K562 (cell line): ENCODE measurements around the gene PPP1R3E. TPM values are rescaled to one million over a fixed set of nuclear protein-coding genes. Genes with fewer than 3 reads are reported as not detected.
A peak's percentile ranks its signal among the peaks of the same experiment; 100 is the strongest.

ENCODE experiments used
- DACH1 ChIP-seq: fragments of 450-650 bp; IDR thresholded peaks from 2 replicates; pipeline ENCODE4 v1.6.1; 2018; ENCODE audit not compliant: partially characterized antibody
- MXI1 ChIP-seq: IDR thresholded peaks from 2 replicates; pipeline ENCODE4 v1.6.1; 2011; ENCODE audit warnings: low read depth, mild to moderate bottlenecking, improper control_type of control experiment, low read length
- NFIC ChIP-seq: fragments of 450-650 bp; IDR thresholded peaks from 2 replicates; pipeline ENCODE4 v1.6.1; 2017; ENCODE audit warnings: mild to moderate bottlenecking, inconsistent platforms
- NR2C1 ChIP-seq, 2 experiments: fragments of 450-650 bp; IDR thresholded peaks; 2 replicates each; pipeline ENCODE4 v1.6.1; 2017; ENCODE audit warnings: mild to moderate bottlenecking in 2 of 2, antibody characterized with exemption in 1 of 2, inconsistent platforms in 1 of 2, missing compliant biosample characterization in 1 of 2, missing genetic modification characterization in 1 of 2
- OTX1 ChIP-seq: fragments of 450-650 bp; formaldehyde crosslinking; IDR thresholded peaks from 2 replicates; pipeline ENCODE4 v1.4.0; 2022; ENCODE audit warnings: mild to moderate bottlenecking
- RCOR1 ChIP-seq, 2 experiments: IDR thresholded peaks; 2 replicates each; pipeline ENCODE4 v1.6.1; 2012; ENCODE audit warnings: low read depth in 2 of 2, low read length in 2 of 2, borderline replicate concordance in 1 of 2, improper control_type of control experiment in 1 of 2
- STAT5A ChIP-seq: IDR thresholded peaks from 2 replicates; pipeline ENCODE4 v1.6.1; 2012; ENCODE audit warnings: low read length, inconsistent platforms, borderline replicate concordance
- YBX1 ChIP-seq: fragments of 450-650 bp; IDR thresholded peaks from 2 replicates; pipeline ENCODE4 v1.7.1; 2016; ENCODE audit warnings: mild to moderate bottlenecking
- ZNF133 ChIP-seq: fragments of 250-450 bp; sonication (Bioruptor Pico); IDR thresholded peaks from 2 replicates; pipeline ENCODE4 v1.4.0; 2020; ENCODE audit warnings: mild to moderate bottlenecking
- ZNF507 ChIP-seq: conservative IDR thresholded peaks from 2 replicates; pipeline ENCODE4 v1.6.1; 2017; ENCODE audit warnings: missing genetic modification characterization, missing compliant biosample characterization
- ZNF644 ChIP-seq: fragments of 200-800 bp; sonication (Bioruptor generic); IDR thresholded peaks from 2 replicates; pipeline ENCODE4 v1.6.1; 2016; ENCODE audit warnings: low read depth, missing genetic modification characterization, missing compliant biosample characterization
- polyA plus RNA-seq, 8 experiments: library from polyadenylated mRNA; depleted of rRNA in 4 of 8; stranded (reverse) in 5 of 8; unstranded in 3 of 8; fragments of >200 nt; fragmentation: Nextera tagmentation in 2 of 8; fragmentation: Illumina TruSeq in 1 of 8; extraction: Ambion mirVana in 2 of 8; extraction: Trizol in 1 of 8; gene quantifications; 2 replicates each; pipeline versions ENCODE4 v1.2.1 to v1.2.3, GENCODE V29; 2011 to 2014; ENCODE audit warnings: inconsistent platforms in 1 of 8, missing spikeins in 1 of 8
- total RNA-seq, 7 experiments: library from RNA; depleted of rRNA in 6 of 7; stranded (reverse); fragments of >200 nt in 6 of 7; fragmentation: Illumina TruSeq in 2 of 7; extraction: Trizol in 2 of 7; gene quantifications; 2 replicates each; pipeline versions ENCODE4 v1.2.1 to v1.2.3, GENCODE V29; 2011 to 2021; ENCODE audit warnings: low replicate concordance in 1 of 7
- TF ChIP-seq, protein P1 (sequence below): fragments of 150-350 bp; conservative IDR thresholded peaks from 2 replicates; pipeline ENCODE4 v1.6.1; 2014; ENCODE audit warnings: low read length
- TF ChIP-seq, protein P2 (sequence below): sonication (generic); formaldehyde crosslinking; IDR thresholded peaks from 2 replicates; pipeline ENCODE4 v1.8.0; 2023; ENCODE audit warnings: missing genetic modification reagents, mild to moderate bottlenecking, borderline replicate concordance
- TF ChIP-seq, protein P3 (sequence below): fragments of 450-650 bp; formaldehyde crosslinking; conservative IDR thresholded peaks from 2 replicates; pipeline ENCODE4 v1.4.0; 2022; ENCODE audit warnings: mild to moderate bottlenecking, missing genetic modification characterization
- TF ChIP-seq, protein P4 (sequence below): fragments of 250-450 bp; sonication (Bioruptor Pico); IDR thresholded peaks from 2 replicates; pipeline ENCODE4 v1.5.0; 2021; ENCODE audit warnings: mild to moderate bottlenecking, borderline replicate concordance

The PPP1R3E gene
- total and polyA plus RNA-seq, 9 of the 15 experiments (the other 6 are each of a cell fraction or from before 2014, with no cell fraction given) = 3.2 to 18.4 (median 7.6) TPM

DNA sequence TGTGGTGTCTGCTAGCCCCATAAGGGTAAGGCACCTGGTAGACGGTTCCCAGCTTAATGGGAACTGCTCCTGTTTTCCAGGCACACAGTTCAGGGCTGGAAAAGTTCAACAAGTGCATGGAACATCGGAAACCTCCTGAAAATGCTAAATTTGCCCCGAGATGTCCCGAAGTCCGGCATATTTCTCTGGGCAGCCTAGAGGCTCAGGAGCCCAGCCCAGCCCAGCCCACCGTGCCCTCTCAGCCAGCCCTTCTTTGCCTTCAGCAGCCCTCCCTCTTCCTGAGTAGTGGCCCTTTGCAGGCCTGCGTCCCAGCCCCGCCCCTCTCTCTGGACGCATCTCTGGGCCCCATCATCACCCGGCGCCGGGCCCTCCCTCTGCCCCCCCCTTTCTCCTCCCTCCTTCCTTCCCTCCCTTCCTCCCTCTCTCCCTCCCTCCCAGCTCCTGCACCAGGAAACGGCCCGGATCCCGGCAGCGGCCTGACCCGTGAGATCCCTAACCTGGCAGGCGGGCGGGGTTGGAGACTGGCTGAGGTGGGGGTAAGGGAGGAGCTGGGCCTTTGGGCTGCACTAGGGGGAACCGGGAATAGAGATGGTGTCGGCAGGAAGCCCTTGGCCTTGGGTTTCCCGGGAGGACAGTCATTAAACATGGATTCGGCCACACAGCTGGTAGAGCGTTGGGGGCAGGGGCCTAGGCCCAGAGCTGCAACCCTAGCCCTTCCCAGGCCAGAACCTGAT lies 3.9 kb upstream of the PPP1R3E start, which contains the start of gene BCL2L2 (continued):
- TF ChIP-seq, protein P1, sequence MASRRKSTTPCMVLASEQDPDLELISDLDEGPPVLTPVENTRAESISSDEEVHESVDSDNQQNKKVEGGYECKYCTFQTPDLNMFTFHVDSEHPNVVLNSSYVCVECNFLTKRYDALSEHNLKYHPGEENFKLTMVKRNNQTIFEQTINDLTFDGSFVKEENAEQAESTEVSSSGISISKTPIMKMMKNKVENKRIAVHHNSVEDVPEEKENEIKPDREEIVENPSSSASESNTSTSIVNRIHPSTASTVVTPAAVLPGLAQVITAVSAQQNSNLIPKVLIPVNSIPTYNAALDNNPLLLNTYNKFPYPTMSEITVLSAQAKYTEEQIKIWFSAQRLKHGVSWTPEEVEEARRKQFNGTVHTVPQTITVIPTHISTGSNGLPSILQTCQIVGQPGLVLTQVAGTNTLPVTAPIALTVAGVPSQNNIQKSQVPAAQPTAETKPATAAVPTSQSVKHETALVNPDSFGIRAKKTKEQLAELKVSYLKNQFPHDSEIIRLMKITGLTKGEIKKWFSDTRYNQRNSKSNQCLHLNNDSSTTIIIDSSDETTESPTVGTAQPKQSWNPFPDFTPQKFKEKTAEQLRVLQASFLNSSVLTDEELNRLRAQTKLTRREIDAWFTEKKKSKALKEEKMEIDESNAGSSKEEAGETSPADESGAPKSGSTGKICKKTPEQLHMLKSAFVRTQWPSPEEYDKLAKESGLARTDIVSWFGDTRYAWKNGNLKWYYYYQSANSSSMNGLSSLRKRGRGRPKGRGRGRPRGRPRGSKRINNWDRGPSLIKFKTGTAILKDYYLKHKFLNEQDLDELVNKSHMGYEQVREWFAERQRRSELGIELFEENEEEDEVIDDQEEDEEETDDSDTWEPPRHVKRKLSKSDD = peak; percentile 63; the same call in 1 of the 2 replicates
- TF ChIP-seq, protein P2, sequence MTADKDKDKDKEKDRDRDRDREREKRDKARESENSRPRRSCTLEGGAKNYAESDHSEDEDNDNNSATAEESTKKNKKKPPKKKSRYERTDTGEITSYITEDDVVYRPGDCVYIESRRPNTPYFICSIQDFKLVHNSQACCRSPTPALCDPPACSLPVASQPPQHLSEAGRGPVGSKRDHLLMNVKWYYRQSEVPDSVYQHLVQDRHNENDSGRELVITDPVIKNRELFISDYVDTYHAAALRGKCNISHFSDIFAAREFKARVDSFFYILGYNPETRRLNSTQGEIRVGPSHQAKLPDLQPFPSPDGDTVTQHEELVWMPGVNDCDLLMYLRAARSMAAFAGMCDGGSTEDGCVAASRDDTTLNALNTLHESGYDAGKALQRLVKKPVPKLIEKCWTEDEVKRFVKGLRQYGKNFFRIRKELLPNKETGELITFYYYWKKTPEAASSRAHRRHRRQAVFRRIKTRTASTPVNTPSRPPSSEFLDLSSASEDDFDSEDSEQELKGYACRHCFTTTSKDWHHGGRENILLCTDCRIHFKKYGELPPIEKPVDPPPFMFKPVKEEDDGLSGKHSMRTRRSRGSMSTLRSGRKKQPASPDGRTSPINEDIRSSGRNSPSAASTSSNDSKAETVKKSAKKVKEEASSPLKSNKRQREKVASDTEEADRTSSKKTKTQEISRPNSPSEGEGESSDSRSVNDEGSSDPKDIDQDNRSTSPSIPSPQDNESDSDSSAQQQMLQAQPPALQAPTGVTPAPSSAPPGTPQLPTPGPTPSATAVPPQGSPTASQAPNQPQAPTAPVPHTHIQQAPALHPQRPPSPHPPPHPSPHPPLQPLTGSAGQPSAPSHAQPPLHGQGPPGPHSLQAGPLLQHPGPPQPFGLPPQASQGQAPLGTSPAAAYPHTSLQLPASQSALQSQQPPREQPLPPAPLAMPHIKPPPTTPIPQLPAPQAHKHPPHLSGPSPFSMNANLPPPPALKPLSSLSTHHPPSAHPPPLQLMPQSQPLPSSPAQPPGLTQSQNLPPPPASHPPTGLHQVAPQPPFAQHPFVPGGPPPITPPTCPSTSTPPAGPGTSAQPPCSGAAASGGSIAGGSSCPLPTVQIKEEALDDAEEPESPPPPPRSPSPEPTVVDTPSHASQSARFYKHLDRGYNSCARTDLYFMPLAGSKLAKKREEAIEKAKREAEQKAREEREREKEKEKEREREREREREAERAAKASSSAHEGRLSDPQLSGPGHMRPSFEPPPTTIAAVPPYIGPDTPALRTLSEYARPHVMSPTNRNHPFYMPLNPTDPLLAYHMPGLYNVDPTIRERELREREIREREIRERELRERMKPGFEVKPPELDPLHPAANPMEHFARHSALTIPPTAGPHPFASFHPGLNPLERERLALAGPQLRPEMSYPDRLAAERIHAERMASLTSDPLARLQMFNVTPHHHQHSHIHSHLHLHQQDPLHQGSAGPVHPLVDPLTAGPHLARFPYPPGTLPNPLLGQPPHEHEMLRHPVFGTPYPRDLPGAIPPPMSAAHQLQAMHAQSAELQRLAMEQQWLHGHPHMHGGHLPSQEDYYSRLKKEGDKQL (CRISPR knock-in tag) = no peak
- TF ChIP-seq, protein P3, sequence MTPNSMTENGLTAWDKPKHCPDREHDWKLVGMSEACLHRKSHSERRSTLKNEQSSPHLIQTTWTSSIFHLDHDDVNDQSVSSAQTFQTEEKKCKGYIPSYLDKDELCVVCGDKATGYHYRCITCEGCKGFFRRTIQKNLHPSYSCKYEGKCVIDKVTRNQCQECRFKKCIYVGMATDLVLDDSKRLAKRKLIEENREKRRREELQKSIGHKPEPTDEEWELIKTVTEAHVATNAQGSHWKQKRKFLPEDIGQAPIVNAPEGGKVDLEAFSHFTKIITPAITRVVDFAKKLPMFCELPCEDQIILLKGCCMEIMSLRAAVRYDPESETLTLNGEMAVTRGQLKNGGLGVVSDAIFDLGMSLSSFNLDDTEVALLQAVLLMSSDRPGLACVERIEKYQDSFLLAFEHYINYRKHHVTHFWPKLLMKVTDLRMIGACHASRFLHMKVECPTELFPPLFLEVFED = no peak
- no peak for TF ChIP-seq NR2C1 (IDR thresholded peaks at IDR 0.05)
- 0 out of 2 replicates have a peak, but pooled peaks have one; percentile 27 for TF ChIP-seq NR2C1 (tag; IDR thresholded peaks at IDR 0.05)
- TF ChIP-seq ZNF507 (tag) = no peak
- TF ChIP-seq, protein P4, sequence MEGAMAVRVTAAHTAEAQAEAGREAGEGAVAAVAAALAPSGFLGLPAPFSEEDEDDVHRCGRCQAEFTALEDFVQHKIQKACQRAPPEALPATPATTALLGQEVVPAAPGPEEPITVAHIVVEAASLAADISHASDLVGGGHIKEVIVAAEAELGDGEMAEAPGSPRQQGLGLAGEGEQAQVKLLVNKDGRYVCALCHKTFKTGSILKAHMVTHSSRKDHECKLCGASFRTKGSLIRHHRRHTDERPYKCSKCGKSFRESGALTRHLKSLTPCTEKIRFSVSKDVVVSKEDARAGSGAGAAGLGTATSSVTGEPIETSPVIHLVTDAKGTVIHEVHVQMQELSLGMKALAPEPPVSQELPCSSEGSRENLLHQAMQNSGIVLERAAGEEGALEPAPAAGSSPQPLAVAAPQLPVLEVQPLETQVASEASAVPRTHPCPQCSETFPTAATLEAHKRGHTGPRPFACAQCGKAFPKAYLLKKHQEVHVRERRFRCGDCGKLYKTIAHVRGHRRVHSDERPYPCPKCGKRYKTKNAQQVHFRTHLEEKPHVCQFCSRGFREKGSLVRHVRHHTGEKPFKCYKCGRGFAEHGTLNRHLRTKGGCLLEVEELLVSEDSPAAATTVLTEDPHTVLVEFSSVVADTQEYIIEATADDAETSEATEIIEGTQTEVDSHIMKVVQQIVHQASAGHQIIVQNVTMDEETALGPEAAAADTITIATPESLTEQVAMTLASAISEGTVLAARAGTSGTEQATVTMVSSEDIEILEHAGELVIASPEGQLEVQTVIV (CRISPR knock-in tag) = no peak
- peak; percentile 59 to 72 for TF ChIP-seq RCOR1 (IDR thresholded peaks at IDR 0.05; ENCODE audit: borderline replicate concordance in 1 of 2, low read depth in 2 of 2, low read length in 2 of 2)
- no peak for TF ChIP-seq ZNF133 (CRISPR knock-in tag)
- no peak for TF ChIP-seq DACH1
- TF ChIP-seq MXI1 = peak; percentile 53; the same call in 1 of the 2 replicates
- TF ChIP-seq STAT5A = no peak
- no peak for TF ChIP-seq ZNF644 (tag)
- TF ChIP-seq OTX1 (CRISPR knock-in tag) = no peak
- peak; percentile 57 for TF ChIP-seq NFIC
- TF ChIP-seq YBX1 = no peak
